T-helper 2 cell treated with Interferon-gamma antibody and Interleukin-4, amounts not matched to agents 5 μg/mL and 100 μg/mL, for 36 hours (primary cell): ENCODE measurements around the gene PRSS37.
"Not testable (repeated sequence)": the region's sequence is repeated elsewhere in the genome, so short reads cannot be mapped to it uniquely, and the experiment has no call there.

Experiments used
- DNase-seq: peaks from one replicate; pipeline ENCODE4 v3.0.0; 2021; ENCODE audit warnings: low spot score
- H3K27ac Mint-ChIP-seq: one replicate; pipeline ENCODE4 v1.8.0; 2021; ENCODE audit warnings: mild to moderate bottlenecking, mixed read lengths
- H3K27me3 Mint-ChIP-seq: one replicate; pipeline ENCODE4 v1.8.0; 2021; ENCODE audit warnings: low read depth, mixed read lengths
- H3K36me3 Mint-ChIP-seq: one replicate; pipeline ENCODE4 v1.8.0; 2021; ENCODE audit warnings: low read depth, mixed read lengths
- H3K4me1 Mint-ChIP-seq: one replicate; pipeline ENCODE4 v1.8.0; 2021; ENCODE audit warnings: low read depth, mixed read lengths
- H3K4me3 Mint-ChIP-seq: one replicate; pipeline ENCODE4 v1.8.0; 2022; ENCODE audit warnings: mild to moderate bottlenecking, moderate library complexity, mixed read lengths
- H3K9me3 Mint-ChIP-seq: one replicate; pipeline ENCODE4 v1.8.0; 2021; ENCODE audit warnings: mixed read lengths

PRSS37 gene

GRCh38 chr7:141842904-141843303 lies 1.6 kb upstream of the PRSS37 start:
- no peaks in the 10 kb centered on the region for H3K4me1 Mint-ChIP-seq
- H3K27ac Mint-ChIP-seq, result no peak overlapping the region
- no peaks in the 10 kb centered on the region for H3K27me3 Mint-ChIP-seq
- H3K9me3 Mint-ChIP-seq, result no peaks in the 10 kb centered on the region
- H3K4me3 Mint-ChIP-seq, result no peak overlapping the region
- H3K36me3 Mint-ChIP-seq, result no peaks in the 10 kb centered on the region
- no peak for DNase-seq

GRCh38 chr7:141840708-141841107 lies 577 bp downstream of the PRSS37 start:
- DNase-seq, result no peak
- Mint-ChIP-seq H3K9me3 (no peaks in the 10 kb centered on the region), H3K4me3 (no peak overlapping the region), H3K27ac (no peak overlapping the region), H3K27me3 (peaks cover under 1% of the 10 kb centered on the region), H3K4me1 (no peaks in the 10 kb centered on the region), H3K36me3 (no peaks in the 10 kb centered on the region)

- no peak overlapping the region for H3K27ac Mint-ChIP-seq
- peaks cover 2% of the 10 kb centered on the region for H3K27me3 Mint-ChIP-seq
- no peaks in the 10 kb centered on the region for H3K36me3 Mint-ChIP-seq
- no peaks in the 10 kb centered on the region for H3K9me3 Mint-ChIP-seq
- H3K4me3 Mint-ChIP-seq, result no peak overlapping the region
- H3K4me1 Mint-ChIP-seq, result no peaks in the 10 kb centered on the region
- DNase-seq, result no peak
These were observed 2.0 kb downstream of the PRSS37 start for GRCh38 chr7:141839256-141839655.

- no peak overlapping the region for H3K27ac Mint-ChIP-seq
- no peak overlapping the region for H3K4me3 Mint-ChIP-seq
- H3K4me1 Mint-ChIP-seq, result no peaks in the 10 kb centered on the region
- H3K9me3 Mint-ChIP-seq, result no peaks in the 10 kb centered on the region
- no peaks in the 10 kb centered on the region for H3K36me3 Mint-ChIP-seq
- peaks cover 2% of the 10 kb centered on the region for H3K27me3 Mint-ChIP-seq
- no peak for DNase-seq
These were observed 2.7 kb downstream of the PRSS37 start for GRCh38 chr7:141838581-141838980.

- no peak overlapping the region for H3K4me3 Mint-ChIP-seq
- H3K36me3 Mint-ChIP-seq, result no peaks in the 10 kb centered on the region
- H3K4me1 Mint-ChIP-seq, result no peaks in the 10 kb centered on the region
- no peaks in the 10 kb centered on the region for H3K9me3 Mint-ChIP-seq
- H3K27ac Mint-ChIP-seq, result no peak overlapping the region
- peaks cover 2% of the 10 kb centered on the region for H3K27me3 Mint-ChIP-seq
- no peak for DNase-seq
These were observed 3.6 kb downstream of the PRSS37 start for GRCh38 chr7:141837683-141838082.

GRCh38 chr7:141822432-141822831 lies 18.9 kb downstream of the PRSS37 start:
- not testable (repeated sequence) for H3K36me3 Mint-ChIP-seq, H3K4me3 Mint-ChIP-seq, H3K27ac Mint-ChIP-seq, H3K27me3 Mint-ChIP-seq, DNase-seq, H3K4me1 Mint-ChIP-seq
- H3K9me3 Mint-ChIP-seq, result peaks cover 42% of the 10 kb centered on the region

GRCh38 chr7:141820067-141820466 lies 21.2 kb downstream of the PRSS37 start:
- H3K4me3 Mint-ChIP-seq, result no peak overlapping the region
- no peaks in the 10 kb centered on the region for H3K27me3 Mint-ChIP-seq
- H3K9me3 Mint-ChIP-seq, result peaks cover 42% of the 10 kb centered on the region
- no peaks in the 10 kb centered on the region for H3K36me3 Mint-ChIP-seq
- no peak for DNase-seq
- H3K4me1 Mint-ChIP-seq, result no peaks in the 10 kb centered on the region
- no peak overlapping the region for H3K27ac Mint-ChIP-seq

- Mint-ChIP-seq H3K4me3 (no peak overlapping the region), H3K36me3 (no peaks in the 10 kb centered on the region), H3K27me3 (no peaks in the 10 kb centered on the region), H3K9me3 (no peaks in the 10 kb centered on the region), H3K27ac (no peak overlapping the region), H3K4me1 (no peaks in the 10 kb centered on the region)
- no peak for DNase-seq
These were observed 48.8 kb downstream of the PRSS37 start for GRCh38 chr7:141792526-141792925.

- Mint-ChIP-seq H3K27ac (no peak within 1 kb of the TSS), H3K27me3 (no peaks in the 10 kb centered on the region), H3K4me1 (no peaks in the 10 kb centered on the region)
These were observed 51.4 kb downstream of the PRSS37 start, which contains the start of gene TAS2R5 for GRCh38 chr7:141789917-141790316. TAS2R5 (plus strand) TSS chr7:141790217; CDS start chr7:141790362, 145 bp downstream.

GRCh38 chr7:141788296-141788695 lies 53.0 kb downstream of the PRSS37 start:
- H3K4me1 Mint-ChIP-seq, result no peaks in the 10 kb centered on the region
- no peak overlapping the region for H3K27ac Mint-ChIP-seq
- H3K4me3 Mint-ChIP-seq, result no peak overlapping the region
- H3K36me3 Mint-ChIP-seq, result no peaks in the 10 kb centered on the region
- H3K9me3 Mint-ChIP-seq, result no peaks in the 10 kb centered on the region
- DNase-seq, result no peak
- H3K27me3 Mint-ChIP-seq, result no peaks in the 10 kb centered on the region

More at GRCh38 chr7:141789917-141790316, 51.4 kb downstream of the PRSS37 start, which contains the start of gene TAS2R5:
- Mint-ChIP-seq H3K36me3 (no peaks in the 10 kb centered on the region), H3K9me3 (no peaks in the 10 kb centered on the region), H3K4me3 (no peak within 1 kb of the TSS)
- no peak for DNase-seq
